HG03196 (cell line): Measurements from ENCODE around the gene CD207.

ENCODE experiments used
- ATAC-seq: cut with Tn5 transposase; IDR thresholded peaks from one replicate; pipeline ENCODE4 v1.9.1; 2021; ENCODE audit not compliant: unreplicated experiment

CD207 gene

GRCh38 chr2:70796262-70796661 lies 39.4 kb downstream of the CD207 start:
- ATAC-seq, result no peak

GRCh38 chr2:70795164-70795995 lies 40.2 kb downstream of the CD207 start:
- no peak for ATAC-seq

- no peak for ATAC-seq
These were observed 42.2 kb downstream of the CD207 start for GRCh38 chr2:70793450-70793849.

GRCh38 chr2:70790136-70790828 lies 45.3 kb downstream of the CD207 start, which contains the start of gene FIGLA:
Gene FIGLA (minus strand): TSS chr2:70790643. CDS start chr2:70790638, 5 bp downstream.
- no peak for ATAC-seq

- ATAC-seq, result no peak
These were observed 46.1 kb downstream of the CD207 start for GRCh38 chr2:70789304-70790135.

- ATAC-seq, result no peak
These were observed 50.3 kb downstream of the CD207 start for GRCh38 chr2:70785137-70785911.

GRCh38 chr2:70784320-70784719 lies 51.3 kb downstream of the CD207 start:
- no peak for ATAC-seq
